GM12878 (cell line): ENCODE results near the gene SLC25A47.

Source experiments
- CBX3 ChIP-seq: fragments of 200-600 bp; sonication (generic); IDR thresholded peaks from 2 replicates; pipeline ENCODE4 v1.6.1; 2016; ENCODE audit warnings: low read depth, borderline replicate concordance
- CHD2 ChIP-seq: IDR thresholded peaks from 2 replicates; pipeline ENCODE4 v1.6.1; 2011; ENCODE audit warnings: low read depth, low read length, improper control_type of control experiment, borderline replicate concordance
- CREB1 ChIP-seq: IDR thresholded peaks from 2 replicates; pipeline ENCODE4 v1.6.1; 2012; ENCODE audit warnings: low read depth, mild to moderate bottlenecking, inconsistent platforms
- CTCF ChIP-seq, 3 experiments: IDR thresholded peaks in 2 of 3; conservative IDR thresholded peaks in 1 of 3; 2 replicates each; pipeline ENCODE4 v1.5.1; 2011; ENCODE audit warnings: low read depth in 3 of 3, low read length in 3 of 3, mild to moderate bottlenecking in 3 of 3, control low read depth in 2 of 3, moderate library complexity in 2 of 3, inconsistent platforms in 1 of 3, mixed read lengths in 1 of 3; ENCODE audit not compliant: control insufficient read depth in 2 of 3, insufficient read depth in 1 of 3; ENCODE audit errors: extremely low read depth in 1 of 3
- JUNB ChIP-seq: IDR thresholded peaks from 2 replicates; pipeline ENCODE4 v1.6.1; 2016; ENCODE audit warnings: antibody characterized with exemption, mild to moderate bottlenecking
- POLR2A ChIP-seq: IDR thresholded peaks from 2 replicates; pipeline ENCODE4 v1.6.1; 2011; ENCODE audit warnings: low read depth, mild to moderate bottlenecking, low read length
- RAD51 ChIP-seq: fragments of 450-650 bp; IDR thresholded peaks from 2 replicates; pipeline ENCODE4 v1.6.1; 2016; ENCODE audit warnings: moderate library complexity, mild to moderate bottlenecking, inconsistent platforms
- RBBP5 ChIP-seq: fragments of 200-600 bp; sonication (generic); conservative IDR thresholded peaks from 2 replicates; pipeline ENCODE4 v1.6.1; 2016
- REST ChIP-seq: IDR thresholded peaks from 2 replicates; pipeline ENCODE4 v1.6.1; 2012; ENCODE audit warnings: mild to moderate bottlenecking, low read depth, low read length
- SIN3A ChIP-seq: IDR thresholded peaks from 2 replicates; pipeline ENCODE4 v1.6.1; 2012; ENCODE audit warnings: low read depth, low read length, improper control_type of control experiment
- ZSCAN29 ChIP-seq: fragments of 450-650 bp; IDR thresholded peaks from 2 replicates; pipeline ENCODE4 v1.6.1; 2017; ENCODE audit warnings: mild to moderate bottlenecking, moderate library complexity

- no peak for TF ChIP-seq CTCF (IDR thresholded peaks at IDR 0.05 in 2 of 3, conservative IDR thresholded peaks at IDR 0.05 in 1 of 3; ENCODE audit: control insufficient read depth in 2 of 3, extremely low read depth in 1 of 3, insufficient read depth in 1 of 3, low read depth in 3 of 3, low read length in 3 of 3)
- TF ChIP-seq JUNB = no peak
- TF ChIP-seq CBX3 = no peak
- TF ChIP-seq RBBP5 = no peak
- TF ChIP-seq REST = no peak
- TF ChIP-seq CREB1 = no peak
- peak; percentile 47; the same call in 1 of the 2 replicates for TF ChIP-seq CHD2
- TF ChIP-seq ZSCAN29 = no peak
- peak; percentile 79; the same call in 1 of the 2 replicates for TF ChIP-seq SIN3A
- TF ChIP-seq POLR2A = 0 out of 2 replicates have a peak, but pooled peaks have one; percentile 19
- TF ChIP-seq RAD51 = peak; percentile 50; the same call in 1 of the 2 replicates
Observed at GRCh38 chr14:100297320-100298300, 25.5 kb upstream of the SLC25A47 start.
